COR-L47 (cell line): ENCODE results near the gene FMOD.

Source experiments
- DNase-seq: peaks from one replicate; lab custom pipeline; 2025; lab: John Stamatoyannopoulos, UW

The FMOD gene

DNA sequence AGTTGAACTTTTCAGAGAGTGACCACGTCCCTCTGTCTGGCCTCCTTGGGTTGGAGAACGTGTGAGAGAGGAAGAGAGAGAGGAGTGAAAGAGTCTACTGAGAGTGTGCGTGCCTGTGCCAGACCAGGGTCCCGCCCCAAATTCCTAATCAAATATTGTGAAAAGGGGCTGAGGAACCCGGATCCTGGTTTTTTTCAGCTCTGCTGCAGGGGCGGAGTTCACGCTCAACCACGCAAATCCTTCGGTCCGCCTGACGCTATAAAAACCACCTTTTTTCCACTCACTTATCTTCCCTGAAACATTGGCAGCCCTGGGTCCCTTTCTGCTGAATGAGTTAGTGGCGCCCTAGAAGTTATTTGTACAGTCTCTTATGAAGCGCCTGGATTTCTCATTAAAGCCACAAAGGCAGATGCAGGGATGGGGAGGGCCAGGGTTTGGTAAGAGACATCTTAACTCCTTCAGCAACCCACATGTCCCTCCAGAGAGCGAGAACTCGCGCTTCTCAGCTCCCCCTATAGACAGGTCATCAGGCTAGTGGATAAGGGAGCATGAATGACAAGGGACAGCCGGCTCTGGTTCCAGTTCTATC, at the start of gene FMOD:
Gene FMOD (minus strand): TSS at position 86 of the 589 bp plus-strand sequence. CDS start 2,852 bp downstream, outside the sequence.
- DNase-seq, result no peak

DNA sequence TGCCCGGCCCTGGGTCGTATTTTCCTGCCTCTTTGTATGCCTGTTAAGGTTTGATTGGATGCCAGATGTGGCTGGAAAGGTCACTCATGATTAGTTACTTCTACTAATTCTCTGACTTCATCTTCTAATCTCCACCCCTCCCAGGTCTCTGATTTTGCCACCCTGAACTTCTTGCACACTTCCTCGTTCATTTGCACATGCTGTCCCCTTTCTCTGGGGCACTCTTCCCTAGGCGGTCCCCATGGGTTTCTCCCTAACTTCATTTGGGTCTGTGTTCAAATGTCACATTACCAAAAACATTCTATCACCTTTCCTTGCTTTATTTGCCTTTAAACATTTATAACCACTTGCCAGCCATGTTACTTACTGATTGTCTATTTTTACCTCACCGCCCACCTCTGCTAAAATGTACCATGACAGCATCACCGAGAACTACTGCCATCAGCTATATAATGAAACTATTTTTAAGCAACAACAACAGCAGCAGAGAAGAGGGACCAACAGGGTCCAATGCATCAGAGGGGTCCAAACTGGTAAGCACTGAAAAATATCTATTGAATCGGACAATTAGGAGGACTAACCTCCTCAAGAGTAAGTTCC, 45.8 kb upstream of the FMOD start:
- no peak for DNase-seq

DNA sequence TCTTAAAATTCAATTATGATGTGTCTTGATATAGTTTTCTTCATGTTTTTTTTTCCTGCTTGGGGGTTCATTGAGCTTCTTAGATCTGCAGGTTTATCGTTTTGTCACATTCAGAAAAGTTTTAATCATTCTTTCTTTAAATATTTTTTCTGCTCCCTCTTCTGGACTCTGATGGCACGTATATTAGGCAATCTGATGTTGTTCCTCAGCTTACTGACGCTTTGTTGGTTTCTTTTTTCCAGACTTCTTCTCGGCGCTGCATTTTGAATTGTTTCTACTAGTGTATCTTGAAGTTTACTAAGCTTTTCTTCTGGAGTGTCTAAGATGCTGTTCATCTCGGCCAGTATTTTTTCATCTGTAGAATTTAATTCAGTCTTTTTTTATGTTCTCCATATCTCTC, 44.8 kb upstream of the FMOD start:
- DNase-seq, result no peak

DNA sequence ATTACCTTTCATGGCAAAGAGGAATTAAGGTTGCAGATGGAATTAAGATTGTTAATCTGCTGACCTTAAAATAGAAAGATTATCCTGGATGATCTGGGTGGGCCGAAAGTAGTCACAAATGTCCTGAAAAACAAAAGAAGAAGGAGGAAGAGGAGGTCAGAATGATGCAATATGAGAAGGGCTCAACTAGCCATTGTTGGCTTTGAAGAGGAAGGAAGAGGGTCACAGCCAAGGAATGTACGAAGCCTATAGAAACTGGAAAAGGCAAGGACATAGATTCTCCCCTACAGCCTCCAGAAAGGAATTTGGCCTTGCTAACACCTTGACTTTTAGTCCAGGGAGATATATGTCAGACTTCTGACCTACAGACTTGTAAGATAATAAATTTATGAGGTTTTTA, 39.4 kb upstream of the FMOD start:
- DNase-seq, result no peak

DNA sequence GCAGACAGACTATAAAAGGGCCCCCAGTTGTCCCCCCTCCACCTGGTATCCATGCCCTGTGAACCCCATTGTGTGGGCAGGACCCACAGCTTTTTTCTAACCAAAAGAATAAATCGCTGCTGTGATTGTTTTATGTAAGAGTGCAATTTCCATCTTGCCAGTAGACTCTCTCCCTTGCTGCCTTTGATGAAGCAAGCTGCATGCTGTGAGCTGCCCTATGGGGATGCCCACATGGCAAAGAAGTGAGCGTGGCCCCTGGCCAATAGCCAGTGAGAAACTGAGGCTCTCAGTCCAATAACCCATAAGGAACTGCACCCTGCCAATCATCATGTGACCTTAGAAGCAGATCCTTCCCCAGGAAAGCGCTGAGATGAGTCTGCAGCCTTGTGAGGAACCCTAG, 37.8 kb upstream of the FMOD start:
- DNase-seq, result no peak

DNA sequence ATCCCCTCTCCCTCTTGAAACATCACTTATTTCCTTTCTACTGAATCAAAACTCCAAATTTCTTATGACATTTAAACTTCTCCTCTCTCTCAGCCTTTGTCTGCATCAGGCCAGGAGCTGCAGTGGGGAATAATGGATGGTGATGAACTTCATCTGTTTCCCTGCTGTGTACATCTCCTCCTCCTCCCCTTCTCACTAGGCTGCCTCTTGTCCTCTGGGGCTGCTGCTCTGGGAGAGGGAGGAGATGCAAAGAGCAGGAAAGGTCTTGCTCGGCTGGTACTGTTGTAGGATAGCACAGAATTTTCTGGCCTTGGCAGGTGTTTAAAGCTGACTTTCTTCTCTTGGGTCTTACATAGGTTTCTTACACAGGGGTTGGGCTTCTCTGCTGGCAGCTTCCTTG, 31.1 kb upstream of the FMOD start:
- DNase-seq, result no peak

DNA sequence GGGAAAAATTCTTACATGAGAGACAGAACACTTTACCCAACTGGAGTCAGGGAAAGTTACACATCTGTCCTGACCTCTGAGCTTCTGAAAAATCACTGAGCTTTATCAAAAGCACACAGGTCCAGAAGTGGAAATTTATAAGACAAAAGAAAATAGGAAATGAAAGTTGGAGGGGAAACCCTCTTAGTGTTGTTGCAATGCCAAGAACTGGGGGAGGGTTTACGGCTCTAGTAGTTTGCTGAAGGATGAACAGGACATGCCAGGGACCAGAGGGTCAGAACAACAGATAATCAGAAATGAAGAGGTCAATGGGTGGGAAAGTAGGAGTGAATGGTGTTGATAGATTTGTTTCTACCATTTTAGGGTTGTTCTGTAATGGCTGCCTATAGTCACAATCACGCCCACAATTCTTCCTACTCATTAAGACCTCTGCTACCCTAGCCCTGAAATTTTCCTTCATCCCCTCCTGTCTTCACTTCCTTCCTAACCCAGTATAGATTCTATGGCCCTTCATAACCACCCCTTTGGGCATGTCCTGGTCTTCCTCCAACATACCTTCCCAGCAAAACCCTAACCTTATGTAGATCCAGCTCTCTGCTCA, 30.3 kb upstream of the FMOD start:
- no peak for DNase-seq

DNA sequence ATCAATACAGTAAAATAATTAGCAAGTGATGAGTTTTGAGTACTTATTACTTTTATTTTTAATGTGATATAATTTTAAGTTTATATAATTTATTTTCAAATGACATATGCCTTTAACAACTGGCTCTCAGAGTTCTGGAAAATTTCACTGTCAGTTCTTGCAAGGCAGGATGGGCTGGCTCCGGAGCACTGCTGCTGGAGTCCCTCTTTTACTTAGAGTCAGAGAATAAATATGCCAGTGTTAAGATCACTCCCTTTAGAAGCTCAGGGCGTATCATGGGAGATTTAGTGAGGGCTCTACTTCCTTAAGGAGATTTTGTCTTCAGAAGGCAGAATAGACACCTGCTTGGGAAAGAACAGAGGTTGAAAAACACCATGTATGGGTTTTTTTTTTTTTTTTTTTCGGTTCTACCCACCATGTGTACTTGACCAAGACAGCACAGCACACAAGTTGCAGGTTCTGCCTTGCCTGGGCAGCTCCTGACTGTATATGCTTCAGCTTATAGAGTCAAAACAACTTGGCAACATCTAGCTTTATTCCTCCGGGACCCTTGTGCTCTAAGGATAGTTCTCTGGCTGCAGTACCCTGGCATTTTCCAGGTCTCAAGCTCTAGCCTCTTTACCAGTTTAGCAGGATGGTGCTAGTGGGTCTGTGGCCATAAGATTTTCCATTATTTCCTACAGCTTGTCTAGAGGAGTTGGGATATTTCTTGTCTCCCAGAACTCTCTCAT, 29.7 kb upstream of the FMOD start:
- DNase-seq, result no peak

DNA sequence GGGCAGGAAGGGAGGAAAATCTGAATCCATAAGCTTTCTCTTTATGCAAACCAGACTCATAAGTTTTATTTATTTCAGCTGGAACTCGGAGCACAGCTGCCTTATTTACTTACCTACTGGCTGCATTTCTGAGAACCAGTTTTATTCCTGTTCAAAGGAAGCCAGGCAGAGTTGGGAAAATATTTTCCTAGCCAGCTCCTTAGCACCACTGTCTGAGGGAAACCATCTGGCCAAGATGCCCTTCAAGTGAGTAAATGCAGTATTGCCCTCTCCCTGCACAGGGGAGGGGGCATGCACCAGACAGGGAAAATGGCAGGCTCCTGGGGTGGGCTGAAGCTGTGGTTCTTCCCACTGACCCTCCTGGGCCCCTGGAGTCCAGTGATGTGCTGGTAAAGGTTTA, 28.9 kb upstream of the FMOD start:
- DNase-seq, result no peak

DNA sequence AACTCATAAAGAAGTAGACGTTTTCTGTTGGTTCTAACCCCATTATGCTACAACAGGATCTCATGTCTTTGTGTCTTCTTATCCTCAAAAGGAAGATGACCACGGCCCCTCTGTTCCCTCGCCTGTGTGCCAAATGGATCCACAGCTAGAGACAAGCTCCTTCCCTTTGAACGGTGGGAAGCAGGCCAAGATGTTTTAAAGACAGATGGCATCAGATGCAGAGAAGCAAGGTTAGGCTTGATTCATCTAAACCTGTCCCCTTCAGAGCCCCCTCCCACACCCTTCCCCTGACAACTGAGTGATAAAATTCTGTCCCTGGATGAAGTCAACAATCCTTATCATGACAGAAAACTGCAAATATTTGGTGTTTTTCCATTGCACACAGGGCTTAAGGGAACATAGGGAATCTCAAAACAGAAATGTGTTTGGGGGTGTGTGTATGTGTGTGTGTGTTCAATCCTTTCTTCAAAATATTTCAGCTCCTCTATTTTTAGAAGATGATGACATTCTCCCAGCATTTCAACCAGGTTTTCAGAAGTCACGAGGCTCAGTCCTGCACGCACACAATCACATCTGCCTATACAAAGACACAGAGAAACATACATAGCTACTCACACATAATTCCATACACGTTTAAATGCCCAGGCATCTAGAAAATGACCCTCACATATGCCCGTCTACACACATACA, 27.8 kb upstream of the FMOD start:
- no peak for DNase-seq

DNA sequence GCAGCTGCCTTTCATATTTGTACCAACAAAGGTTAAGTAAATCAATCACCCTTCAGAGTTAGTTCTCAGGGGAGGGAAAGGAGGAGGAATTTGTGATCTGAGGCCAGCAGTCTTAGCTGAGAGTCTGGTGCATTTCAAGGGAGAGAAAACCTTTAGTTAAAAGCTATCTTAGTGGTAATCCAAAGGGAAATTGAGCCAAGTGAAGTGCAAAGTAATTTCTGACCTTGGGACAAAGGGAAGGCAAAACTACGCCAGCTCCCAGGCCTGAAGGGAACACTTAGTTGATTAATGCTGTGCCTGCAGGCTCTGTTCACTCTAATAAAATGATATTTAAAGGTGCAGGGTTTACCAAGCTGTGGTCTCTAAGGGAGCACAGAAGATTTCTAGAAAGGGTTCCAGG, 23.1 kb upstream of the FMOD start:
- DNase-seq, result no peak

DNA sequence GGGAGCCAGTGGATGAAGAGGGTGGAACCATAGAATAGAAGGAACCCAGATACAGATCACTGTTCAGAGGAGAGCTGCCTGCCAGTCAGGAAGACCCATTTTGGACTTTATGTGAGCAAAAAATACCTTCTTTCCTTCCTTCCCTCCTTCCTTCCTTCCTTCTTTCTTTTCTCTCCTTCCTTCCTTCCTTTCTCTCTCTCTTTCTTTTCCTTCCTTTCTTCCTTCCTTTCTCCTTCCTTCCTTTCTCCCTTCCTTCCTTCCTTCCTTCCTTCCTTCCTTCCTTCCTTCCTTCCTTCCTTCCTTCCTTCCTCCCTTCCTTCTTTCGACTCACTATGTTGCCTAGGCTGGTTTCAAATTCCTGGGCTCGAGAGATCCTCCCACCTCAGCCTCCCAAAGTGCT, 22.1 kb upstream of the FMOD start:
- no peak for DNase-seq

DNA sequence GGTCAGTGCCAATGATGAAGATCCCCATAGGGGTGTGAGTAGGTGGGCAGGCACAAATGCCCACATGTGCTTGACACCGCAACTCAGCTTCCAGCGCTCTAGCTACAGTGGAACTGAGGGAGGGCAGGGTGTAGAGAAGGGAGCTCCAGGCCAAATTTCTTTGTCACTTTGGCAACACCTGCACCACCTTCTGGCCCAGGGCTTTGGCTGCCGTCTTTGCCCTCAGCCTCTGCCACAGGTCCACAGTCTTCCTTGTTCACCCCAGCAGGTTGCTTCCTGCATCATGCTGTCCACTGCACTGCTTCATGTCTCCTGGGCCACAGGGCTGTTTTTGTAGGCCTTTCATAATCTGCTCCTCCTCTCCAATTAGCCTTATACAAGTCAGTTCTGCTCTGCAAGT, 20.4 kb upstream of the FMOD start:
- DNase-seq, result no peak

DNA sequence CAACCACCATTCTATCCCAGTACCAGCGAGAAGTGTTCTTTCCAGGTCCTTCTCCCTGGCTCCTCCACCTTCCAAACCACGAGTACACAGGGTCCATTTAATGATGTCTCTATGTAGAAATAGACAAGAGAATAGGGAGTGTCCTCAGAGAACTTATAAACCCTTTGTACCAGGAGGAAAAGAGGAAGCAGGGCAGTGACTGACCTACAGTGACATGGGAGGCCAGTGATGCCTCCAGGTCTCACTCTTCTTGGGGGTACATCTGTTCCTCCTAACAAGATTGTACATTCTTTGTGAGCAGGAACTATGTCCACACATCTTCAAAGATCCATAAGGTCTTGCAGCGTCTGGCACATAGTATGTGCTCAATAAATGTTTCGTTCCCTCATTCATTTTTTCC, 18.7 kb upstream of the FMOD start:
- DNase-seq, result no peak

DNA sequence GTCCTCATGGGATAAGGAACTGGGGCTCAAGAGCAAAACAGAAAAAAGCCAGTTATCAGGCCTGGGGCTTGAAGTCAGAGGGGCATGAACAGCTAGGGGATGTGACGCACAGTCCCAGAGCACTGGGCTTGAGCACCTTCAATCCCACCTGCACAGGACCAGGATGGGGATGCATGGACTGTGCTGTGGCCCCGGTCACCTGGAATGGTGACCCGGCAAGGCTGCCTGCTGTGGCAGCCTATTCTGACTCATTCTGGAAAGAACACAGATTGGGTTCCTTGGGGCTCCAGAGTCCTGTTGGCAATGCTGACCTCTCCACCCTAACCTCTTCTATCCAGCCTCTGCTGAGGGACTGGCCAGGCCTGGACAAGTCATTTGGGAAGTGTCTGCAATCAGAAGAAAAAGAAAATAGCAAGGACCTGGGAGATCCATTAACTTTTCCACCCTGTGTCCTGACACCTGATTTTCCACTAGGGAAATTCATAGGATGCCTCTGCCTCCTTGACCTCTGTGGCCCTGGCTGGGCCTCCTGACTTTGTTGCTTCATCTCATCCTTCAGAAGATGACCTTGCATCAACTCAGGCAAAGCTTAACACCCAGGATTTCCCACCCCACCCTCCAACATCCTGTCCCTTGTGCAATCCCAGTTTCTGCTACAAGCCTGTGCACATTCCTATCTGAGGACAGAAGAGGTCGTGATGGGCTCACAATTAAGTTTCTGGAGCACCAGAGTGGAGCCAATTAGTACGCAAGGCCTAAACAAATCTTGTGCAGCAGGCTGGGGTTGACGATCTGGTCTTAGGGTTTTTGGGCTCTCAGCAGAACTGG, 17.9 kb upstream of the FMOD start:
- no peak for DNase-seq

DNA sequence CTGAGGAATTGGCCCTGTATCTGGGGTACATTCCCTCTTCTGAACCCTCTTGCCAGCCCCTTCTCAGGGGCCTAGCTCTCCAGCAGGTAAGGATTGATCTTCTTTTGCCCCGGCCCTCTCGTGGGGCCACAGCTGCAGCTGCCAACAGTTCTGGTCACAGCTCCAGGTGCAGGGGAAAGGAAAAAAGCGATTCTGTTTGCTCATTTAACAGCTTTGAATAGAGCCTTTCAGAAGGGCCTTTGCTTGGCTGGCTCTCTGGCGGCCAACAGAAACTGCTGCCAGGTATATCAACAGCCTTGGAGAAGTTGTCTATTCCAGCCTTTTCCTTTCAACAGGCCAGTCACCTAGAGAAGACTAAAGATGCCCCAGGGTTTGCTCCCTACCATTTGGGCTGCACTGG, 16.1 kb upstream of the FMOD start:
- DNase-seq, result peak; percentile 57

DNA sequence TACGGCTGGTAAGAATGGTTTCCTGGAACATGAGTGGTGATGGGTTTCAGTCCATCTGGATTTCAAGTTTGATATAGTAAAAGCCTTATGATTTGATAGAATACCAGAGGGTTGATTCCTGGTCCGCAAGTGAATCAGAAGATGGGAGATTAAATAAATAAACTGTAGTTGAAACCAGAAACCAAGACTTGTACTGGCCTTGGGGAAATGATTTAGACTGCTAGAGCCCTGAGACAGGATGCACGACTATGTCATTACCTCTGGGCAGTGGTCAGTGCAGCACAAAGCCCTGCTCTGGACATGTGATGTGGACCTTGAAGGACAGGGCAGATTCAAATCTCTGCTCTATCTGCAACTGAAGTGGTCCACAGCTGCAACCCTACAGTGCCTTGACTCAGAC, 15.6 kb upstream of the FMOD start:
- DNase-seq, result no peak

DNA sequence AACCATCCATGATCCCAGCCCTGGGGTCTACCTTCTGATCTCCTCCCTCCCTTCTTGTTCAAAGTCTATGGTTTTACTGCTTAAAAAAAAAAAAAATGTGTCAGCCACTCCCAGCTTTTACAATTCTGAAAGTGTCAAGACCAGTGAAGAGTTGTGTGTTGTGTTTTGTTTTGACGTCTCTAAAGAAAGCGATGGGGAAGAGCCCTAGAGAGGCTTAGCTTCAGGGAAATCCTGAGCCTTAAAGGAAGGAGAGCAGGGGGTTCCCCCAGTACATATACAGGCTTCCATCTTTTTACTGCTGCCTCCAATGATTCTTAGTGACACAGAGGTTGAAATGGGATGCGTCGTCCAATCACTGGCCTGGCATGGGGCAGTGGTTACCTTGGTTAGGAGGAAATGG, 13.9 kb upstream of the FMOD start:
- DNase-seq, result no peak

DNA sequence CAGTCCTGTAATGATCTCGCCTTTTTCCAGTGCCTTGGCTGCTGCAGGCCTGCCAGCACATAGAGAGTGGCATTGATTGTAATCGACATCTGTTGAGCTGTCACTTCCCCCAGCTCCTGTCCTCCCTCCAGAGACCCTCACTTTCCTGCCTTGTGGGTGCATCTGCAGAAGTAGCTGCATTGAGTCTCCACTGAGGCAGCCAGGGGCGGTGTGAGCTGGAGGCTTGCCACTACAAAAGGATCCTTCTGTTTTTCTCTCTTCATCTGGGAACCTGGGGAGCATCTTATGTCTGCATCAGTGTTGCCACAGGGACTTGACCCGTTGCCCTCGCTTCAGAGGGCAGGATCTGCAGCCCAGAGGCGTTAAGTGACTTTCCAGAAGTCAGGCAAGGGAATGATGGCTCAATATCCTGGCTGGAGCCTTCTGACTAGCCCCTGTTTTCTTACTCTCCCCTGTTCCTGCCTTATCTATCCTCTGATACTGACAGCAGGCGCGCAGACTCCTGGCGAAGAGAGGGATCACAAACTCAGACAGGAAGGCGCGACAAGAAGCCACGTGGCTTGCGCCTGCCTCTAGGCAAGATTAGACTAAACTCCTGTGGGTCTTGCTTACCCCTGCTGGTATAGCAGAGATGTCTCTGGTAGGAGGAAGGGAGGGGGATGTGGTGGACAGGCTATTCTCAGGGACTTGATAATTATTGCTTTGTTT, 13.3 kb upstream of the FMOD start:
- DNase-seq, result no peak

DNA sequence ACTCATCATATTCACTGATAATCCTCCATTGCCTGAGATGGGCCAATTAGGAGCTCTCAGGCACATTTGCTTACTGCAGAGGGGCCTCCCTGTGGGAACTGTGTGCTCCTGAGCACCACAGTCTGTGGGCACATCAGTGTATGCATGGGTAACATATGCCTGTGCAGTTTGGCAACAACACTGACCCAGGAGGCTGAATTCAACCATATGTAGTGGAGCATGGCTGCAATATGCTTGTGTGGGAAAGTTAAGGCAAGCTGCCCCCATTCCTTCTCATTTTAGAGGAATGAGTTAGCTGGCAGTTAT, 11.8 kb upstream of the FMOD start:
- DNase-seq, result no peak

DNA sequence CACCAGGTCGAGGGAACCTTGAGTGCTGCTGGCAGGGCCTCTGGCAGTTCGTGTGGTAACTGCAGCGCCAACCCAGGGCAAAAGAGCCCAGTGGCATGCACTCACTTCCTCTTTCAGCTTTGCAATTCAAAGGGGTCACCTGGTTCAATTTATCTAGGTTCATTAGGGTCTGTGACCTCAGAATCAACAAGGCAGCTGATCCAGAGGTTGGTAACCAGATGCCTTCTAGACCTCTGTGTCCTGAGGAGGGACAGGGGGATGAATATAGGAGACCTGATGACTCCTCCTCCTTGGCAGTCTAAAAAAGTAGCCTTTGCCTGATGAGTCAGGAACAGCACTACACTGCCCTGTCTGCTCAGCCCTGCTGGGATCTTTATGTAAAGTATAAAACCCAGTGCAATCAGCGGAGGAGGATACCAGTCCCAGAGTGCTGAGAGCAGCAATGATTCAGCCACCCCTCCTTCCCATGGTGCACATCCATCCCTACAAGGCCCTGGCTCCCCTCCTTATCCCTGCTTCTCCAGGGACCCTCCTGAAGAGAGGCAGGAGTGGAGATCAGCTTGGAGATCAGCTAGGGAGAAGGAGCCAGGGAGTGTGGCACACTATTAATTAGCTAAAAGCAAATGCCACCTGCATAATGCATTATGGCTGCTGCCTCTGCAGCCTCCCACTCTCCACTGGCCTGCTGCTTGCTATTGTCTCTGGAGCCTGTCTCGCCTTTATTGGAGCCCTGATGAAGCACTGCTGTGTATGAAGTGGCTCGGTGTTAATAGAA, 11.2 kb upstream of the FMOD start:
- no peak for DNase-seq
